Measurements from ENCODE around the gene KDM4C.

- TF ChIP-seq CTCF (conservative IDR thresholded peaks at IDR 0.05 in 1 of 2, IDR thresholded peaks at IDR 0.05 in 1 of 2; ENCODE audit: low read depth in 1 of 2, low read length in 2 of 2) = no peak
- TF ChIP-seq EZH2 (IDR thresholded peaks at IDR 0.05; ENCODE audit: low read length, missing control alignments) = no peak
Measured at GRCh38 chr9:6733831-6734230, 23.9 kb upstream of the KDM4C start.
